GM19324 (cell line): ENCODE results near the gene SPEN.

Source experiments
- ATAC-seq: cut with Tn5 transposase; IDR thresholded peaks from one replicate; pipeline ENCODE4 v1.9.1; 2021; ENCODE audit warnings: mild to moderate bottlenecking, moderate library complexity; ENCODE audit not compliant: unreplicated experiment, low FRiP score

SPEN gene

DNA sequence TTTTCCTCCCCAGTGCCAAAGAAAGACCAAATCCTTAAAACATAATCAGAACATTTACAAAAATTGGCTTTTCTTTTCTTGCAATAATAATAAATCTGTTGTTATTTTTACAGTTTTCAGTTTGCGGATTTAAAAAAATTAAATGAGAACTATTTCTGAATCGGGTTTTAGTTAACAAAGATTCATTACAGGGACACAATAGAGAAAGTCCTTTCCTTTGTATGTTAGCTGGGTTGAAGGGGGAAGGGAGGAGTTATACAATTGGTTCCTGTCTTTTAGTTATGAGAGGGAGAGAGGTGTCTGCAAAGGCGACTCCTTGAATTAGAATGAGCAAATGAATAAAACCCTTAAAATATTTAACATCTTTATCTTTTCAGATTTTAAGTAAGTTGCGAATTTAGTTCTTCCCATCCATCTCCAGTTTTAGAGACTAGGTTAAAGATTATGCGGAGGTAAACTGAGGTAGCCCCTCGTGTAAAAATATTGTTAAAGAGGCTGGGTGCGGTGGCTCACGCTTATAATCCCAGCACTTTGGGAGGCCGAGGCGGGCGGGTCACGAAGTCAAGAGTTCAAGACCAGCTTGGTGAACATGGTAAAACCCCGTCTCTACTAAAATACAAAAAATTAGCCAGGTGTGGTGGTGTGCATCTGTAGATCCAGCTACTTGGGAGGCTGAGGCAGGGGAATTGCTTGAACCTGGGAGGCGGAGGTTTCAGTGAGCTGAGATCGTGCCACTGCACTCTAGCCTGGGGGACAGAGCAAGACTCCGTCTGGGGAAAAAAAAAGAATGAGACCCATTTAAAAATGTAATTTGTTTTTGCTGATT, 3.9 kb downstream of the SPEN start:
- ATAC-seq, result no peak

- no peak for ATAC-seq
Observed at GRCh38 chr1:15852036-15852827, 4.7 kb downstream of the SPEN start.

DNA sequence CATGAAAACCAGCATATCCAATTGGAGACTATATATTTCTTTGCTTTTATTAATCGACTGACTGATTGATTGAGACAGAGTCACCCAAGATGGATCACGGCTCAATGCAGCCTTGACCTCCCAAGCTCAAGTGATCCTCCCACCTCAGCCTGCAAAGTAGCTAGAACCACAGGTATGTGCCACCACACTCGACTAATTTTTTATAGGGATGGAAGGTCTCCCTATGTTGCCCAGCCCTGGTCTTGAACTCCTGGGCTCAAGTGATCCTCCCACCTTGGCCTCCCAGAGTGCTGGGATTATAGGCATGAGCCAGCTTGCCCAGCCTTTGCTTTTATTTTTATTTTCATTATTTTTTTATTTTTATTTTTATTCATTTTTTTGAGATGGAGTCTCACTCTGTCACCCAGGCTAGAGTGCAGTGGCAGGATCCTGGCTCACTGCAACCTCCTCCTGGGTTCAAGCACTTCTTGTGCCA, 5.4 kb downstream of the SPEN start:
- no peak for ATAC-seq

- ATAC-seq, result no peak
Observed at GRCh38 chr1:15856888-15857287, 9.4 kb downstream of the SPEN start.

DNA sequence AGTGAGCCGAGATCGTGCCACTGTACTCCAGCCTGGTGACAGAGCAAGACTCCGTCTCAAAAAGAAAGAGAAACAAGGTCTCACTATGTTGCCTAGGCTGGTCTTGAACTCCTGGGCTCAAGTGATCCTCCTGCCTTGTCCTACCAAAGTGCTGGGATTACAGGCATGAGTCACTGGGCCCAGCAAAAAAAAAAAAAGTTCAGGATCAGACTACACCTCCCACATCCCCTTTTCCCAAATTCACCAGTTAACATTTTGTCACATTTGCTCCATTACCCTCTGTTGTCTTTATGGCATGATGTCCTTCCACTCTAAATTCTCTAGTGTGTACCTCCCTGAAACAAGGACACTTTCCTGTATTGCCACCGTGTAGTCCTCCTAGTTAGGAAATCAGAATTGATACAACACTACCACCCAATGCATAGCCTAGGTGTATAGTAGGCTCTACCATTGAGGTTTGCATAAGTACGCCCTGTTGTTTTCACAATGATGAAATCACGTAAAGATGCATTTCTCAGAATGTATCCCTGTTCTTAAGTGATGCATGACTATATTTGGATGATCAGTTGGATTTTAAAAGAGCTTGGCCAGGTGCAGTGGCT, 10.7 kb downstream of the SPEN start:
- ATAC-seq, result no peak

GRCh38 chr1:15858672-15859372, 11.3 kb downstream of the SPEN start:
- no peak for ATAC-seq

DNA sequence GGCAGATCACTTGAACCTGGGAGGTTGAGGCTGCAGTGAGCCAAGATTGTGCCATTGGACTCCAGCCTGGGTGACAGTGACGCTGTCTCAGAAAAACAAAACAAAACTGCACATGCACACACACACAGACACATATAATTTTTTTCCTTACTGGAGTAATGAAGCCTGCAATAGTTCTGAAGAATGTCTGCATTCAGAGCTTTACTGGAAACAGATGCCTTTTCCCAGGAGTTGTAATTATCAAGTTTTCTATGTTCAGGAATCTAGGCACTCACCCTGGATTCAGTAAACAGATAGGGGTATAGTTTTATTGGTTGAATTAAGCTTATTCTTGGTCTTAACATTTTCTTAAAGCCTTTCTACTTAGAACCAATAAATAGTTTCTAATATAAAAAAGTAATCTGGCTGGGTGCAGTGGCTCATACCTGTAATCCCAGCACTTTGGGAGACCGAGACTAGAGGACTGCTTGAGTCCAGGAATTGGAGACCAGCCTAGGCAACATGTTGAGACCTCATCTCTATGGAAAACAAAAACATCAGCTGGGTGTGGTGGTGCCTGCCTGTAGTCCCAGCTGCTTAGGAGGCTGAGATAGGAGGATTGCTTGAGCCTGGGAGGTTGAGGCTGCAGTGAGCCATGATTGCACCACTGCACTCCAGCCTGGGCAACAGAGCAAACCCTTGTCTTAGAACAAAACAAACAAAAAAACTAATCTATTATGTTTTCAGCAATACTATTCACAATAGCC, 15.8 kb downstream of the SPEN start:
- no peak for ATAC-seq

GRCh38 chr1:15866721-15867201, 19.3 kb downstream of the SPEN start:
- ATAC-seq, result no peak

DNA sequence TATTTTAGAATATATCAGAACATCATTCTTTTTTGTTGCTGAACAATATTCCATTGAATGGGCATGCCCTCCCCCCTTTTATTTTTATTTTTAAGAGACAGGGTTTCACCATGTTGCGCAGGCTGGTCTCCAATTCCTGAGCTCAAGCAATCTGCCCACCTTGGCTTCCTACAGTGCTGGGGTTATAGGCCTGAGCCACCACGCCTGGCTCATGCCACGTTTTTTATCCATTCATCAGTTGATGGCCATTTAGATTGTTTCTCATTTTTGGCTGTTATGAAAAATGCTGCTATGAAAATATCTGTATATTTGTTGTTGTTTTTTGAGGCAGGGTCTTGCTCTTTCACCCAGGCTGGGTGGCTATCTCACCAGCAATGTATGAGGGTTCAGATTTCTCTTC, 19.8 kb downstream of the SPEN start:
- ATAC-seq, result no peak

- ATAC-seq, result no peak
Observed at GRCh38 chr1:15869413-15869812, 21.9 kb downstream of the SPEN start.

DNA sequence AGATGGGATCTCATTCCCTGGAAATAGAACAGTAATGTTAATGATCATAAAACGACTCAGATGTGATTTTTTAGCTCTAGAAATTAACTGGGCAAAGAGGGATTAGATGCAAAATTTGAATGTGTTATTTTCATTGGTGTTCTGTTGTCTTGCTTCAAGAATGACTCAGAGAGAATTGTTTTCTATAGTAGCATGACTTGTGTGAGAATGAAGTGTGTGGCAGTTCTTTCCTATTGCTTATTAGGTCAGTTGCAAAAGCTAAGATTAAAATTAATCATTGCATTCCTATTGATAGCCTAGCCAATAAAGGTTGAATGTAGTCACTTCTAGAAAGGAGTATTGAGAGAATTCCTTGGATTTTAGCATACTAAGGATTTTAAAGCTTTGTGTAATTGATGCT, 22.9 kb downstream of the SPEN start:
- no peak for ATAC-seq

GRCh38 chr1:15874471-15874870, 27.0 kb downstream of the SPEN start:
- ATAC-seq, result no peak

DNA sequence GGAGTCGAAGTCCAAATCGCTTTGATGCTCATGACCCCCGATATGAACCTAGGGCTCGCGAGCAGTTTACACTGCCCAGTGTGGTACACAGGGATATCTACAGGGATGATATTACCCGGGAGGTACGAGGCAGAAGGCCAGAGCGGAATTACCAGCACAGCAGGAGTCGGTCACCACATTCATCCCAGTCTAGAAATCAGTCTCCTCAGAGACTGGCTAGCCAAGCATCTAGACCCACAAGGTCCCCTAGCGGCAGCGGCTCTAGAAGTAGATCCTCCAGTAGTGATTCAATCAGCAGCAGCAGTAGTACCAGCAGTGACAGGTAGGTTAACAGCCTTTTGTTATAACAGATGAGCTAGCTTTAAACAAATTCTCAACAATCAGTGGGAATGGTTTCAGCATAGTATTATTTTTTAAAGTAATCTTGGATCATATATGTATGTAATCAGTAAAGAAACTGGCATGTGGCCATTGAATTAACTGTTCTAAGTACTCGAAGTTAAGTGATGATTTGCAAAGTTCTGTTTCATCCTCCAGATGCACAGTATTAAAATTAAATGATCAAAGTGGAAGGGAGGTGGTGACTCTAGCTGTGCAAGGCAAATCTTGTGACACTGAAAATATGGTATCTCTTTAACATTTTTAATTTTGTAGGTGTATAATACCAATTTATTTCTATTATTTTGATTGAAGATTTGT, 29.0 kb downstream of the SPEN start:
- no peak for ATAC-seq

- ATAC-seq, result no peak
Observed at GRCh38 chr1:15881961-15882360, 34.5 kb downstream of the SPEN start.

GRCh38 chr1:15882665-15883064, 35.2 kb downstream of the SPEN start:
- no peak for ATAC-seq

DNA sequence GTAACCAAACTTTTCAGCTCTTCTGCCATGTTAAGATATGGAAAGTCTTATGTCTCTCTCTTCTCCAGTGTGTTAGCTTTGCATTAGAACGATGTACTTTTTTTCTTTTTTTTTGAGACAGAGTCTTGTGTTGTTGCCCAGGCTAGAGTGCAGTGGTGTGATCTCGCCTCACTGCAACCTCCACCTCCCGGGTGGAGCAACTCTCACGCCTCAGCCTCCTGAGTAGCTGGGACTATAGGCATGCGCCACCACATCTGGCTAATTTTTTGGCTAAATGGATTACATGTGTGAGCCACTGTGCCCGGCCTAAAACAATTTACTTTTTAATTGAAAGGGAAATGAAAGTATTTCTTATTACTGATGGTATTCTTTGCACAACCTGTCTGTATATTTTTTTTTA, 35.8 kb downstream of the SPEN start:
- no peak for ATAC-seq

DNA sequence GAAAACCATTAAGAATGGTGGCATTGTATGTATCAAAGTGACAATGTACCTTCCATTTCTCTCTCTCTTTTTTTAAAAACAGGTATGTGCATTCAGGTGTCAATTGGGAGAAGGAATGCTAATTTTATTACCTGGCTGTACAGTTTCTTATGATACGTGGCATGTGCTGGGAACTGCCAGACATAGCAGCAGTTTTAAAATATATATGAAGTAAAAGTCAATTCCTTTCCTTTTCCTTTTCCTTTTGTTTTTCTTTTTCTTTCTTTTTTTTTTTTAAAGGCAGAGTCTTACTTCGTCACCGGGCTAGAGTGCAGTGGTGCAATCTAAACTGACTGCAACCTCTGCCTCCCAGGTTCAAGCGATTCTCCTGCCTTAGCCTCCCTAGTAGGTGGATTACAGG, 37.0 kb downstream of the SPEN start:
- no peak for ATAC-seq

DNA sequence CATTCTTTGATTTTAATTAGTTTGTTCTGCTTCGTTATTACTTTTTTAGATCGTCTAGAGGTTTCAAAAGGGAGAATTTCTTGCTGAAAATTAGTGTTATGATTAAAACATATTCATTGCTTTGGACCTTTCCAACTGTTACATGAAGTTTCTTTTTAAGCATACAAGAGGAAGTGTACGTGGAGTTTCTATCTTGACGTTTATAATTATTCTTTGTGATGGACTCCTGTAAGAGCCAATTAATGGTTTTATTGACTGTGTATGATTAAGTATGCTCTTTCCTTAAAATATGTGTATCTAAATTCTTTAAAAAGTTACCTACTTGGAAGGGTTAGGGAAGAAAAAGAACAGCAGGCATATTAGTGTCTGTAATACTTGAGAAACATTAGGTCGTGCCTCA, 37.8 kb downstream of the SPEN start:
- ATAC-seq, result no peak
